WI38 (cell line): ENCODE results near the gene WASHC2A.
"Not testable (repeated sequence)": the region's sequence is repeated elsewhere in the genome, so short reads cannot be mapped to it uniquely, and the experiment has no call there.

Experiments used
- H3K4me3 ChIP-seq: 2 replicates; pipeline ENCODE4 v1.5.1; 2011; ENCODE audit warnings: low read depth, mild to moderate bottlenecking, control low read depth, low read length
- CTCF ChIP-seq: IDR thresholded peaks from 2 replicates; pipeline ENCODE4 v1.5.1; 2012; ENCODE audit warnings: low read depth, mild to moderate bottlenecking, control low read depth, low read length

WASHC2A gene

GRCh38 chr10:50067546-50068351, at the start of gene WASHC2A:
WASHC2A (plus strand) TSS chr10:50067954; CDS start chr10:50068006, 52 bp downstream.
- peak within 1 kb of the TSS; percentile 65 for H3K4me3 ChIP-seq

- not testable (repeated sequence) for H3K4me3 ChIP-seq
Observed at GRCh38 chr10:50019279-50019678, 48.5 kb upstream of the WASHC2A start.

GRCh38 chr10:50020451-50021024, 47.2 kb upstream of the WASHC2A start:
- not testable (repeated sequence) for H3K4me3 ChIP-seq

- TF ChIP-seq CTCF: no peak
- H3K4me3 ChIP-seq: no peak overlapping the region
Observed at GRCh38 chr10:50021646-50022045, 46.1 kb upstream of the WASHC2A start.

GRCh38 chr10:50024716-50025383, 42.9 kb upstream of the WASHC2A start:
- H3K4me3 ChIP-seq: not testable (repeated sequence)

- no peak for TF ChIP-seq CTCF
- H3K4me3 ChIP-seq: no peak overlapping the region
Observed at GRCh38 chr10:50025627-50026026, 42.1 kb upstream of the WASHC2A start.

- TF ChIP-seq CTCF: no peak
- H3K4me3 ChIP-seq: no peak overlapping the region
Observed at GRCh38 chr10:50027195-50027594, 40.6 kb upstream of the WASHC2A start.

GRCh38 chr10:50033481-50033880, 34.3 kb upstream of the WASHC2A start:
- H3K4me3 ChIP-seq: no peak overlapping the region
- no peak for TF ChIP-seq CTCF

GRCh38 chr10:50035337-50035736, 32.4 kb upstream of the WASHC2A start:
- not testable (repeated sequence) for H3K4me3 ChIP-seq
